ENCODE data around the gene EML6.

DNA sequence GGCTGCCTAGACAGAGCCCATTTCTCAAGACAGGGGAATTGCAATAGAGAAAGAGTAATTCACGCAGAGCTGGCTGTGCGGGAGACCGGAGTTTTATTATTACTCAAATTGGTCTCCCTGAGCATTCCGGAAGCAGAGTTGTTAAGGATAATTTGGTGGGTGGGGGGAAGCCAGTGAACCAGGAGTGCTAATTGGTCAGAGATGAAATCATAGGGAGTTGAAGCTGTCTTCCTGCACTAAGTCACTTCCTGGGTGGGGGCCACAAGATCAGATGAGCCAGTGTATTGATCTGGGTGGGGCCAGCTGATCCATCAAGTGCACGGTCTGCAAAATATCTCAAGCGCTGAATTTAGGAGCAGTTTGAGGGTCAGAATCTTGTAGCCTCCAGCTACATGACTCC, 242.0 kb downstream of the EML6 start:
- TF ChIP-seq, protein P1, sequence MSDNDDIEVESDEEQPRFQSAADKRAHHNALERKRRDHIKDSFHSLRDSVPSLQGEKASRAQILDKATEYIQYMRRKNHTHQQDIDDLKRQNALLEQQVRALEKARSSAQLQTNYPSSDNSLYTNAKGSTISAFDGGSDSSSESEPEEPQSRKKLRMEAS (IDR thresholded peaks at IDR 0.05) = no peak
- TF ChIP-seq, protein P2, sequence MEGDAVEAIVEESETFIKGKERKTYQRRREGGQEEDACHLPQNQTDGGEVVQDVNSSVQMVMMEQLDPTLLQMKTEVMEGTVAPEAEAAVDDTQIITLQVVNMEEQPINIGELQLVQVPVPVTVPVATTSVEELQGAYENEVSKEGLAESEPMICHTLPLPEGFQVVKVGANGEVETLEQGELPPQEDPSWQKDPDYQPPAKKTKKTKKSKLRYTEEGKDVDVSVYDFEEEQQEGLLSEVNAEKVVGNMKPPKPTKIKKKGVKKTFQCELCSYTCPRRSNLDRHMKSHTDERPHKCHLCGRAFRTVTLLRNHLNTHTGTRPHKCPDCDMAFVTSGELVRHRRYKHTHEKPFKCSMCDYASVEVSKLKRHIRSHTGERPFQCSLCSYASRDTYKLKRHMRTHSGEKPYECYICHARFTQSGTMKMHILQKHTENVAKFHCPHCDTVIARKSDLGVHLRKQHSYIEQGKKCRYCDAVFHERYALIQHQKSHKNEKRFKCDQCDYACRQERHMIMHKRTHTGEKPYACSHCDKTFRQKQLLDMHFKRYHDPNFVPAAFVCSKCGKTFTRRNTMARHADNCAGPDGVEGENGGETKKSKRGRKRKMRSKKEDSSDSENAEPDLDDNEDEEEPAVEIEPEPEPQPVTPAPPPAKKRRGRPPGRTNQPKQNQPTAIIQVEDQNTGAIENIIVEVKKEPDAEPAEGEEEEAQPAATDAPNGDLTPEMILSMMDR (IDR thresholded peaks at IDR 0.05; ENCODE audit: control extremely low read depth in 1 of 3, insufficient read depth in 1 of 3, low read depth in 1 of 3, low read length in 3 of 3) = no peak
- TF ChIP-seq RFX5 (IDR thresholded peaks at IDR 0.05; ENCODE audit: borderline replicate concordance, low read depth, low read length) (no peak), RAD21 (IDR thresholded peaks at IDR 0.05 in 1 of 2, conservative IDR thresholded peaks at IDR 0.05 in 1 of 2; ENCODE audit: low read depth in 2 of 2, low read length in 2 of 2) (no peak), TAF1 (IDR thresholded peaks at IDR 0.05; ENCODE audit: low read depth, low read length) (no peak), JUND (IDR thresholded peaks at IDR 0.05; ENCODE audit: low read length) (no peak), POLR2A (IDR thresholded peaks at IDR 0.05; ENCODE audit: control extremely low read depth in 1 of 2, low read depth in 2 of 2, low read length in 2 of 2) (no peak), SP2 (IDR thresholded peaks at IDR 0.05; ENCODE audit: low read length) (no peak), CEBPB (IDR thresholded peaks at IDR 0.05; ENCODE audit: low read depth, low read length) (no peak)
- TF ChIP-seq, protein P3, sequence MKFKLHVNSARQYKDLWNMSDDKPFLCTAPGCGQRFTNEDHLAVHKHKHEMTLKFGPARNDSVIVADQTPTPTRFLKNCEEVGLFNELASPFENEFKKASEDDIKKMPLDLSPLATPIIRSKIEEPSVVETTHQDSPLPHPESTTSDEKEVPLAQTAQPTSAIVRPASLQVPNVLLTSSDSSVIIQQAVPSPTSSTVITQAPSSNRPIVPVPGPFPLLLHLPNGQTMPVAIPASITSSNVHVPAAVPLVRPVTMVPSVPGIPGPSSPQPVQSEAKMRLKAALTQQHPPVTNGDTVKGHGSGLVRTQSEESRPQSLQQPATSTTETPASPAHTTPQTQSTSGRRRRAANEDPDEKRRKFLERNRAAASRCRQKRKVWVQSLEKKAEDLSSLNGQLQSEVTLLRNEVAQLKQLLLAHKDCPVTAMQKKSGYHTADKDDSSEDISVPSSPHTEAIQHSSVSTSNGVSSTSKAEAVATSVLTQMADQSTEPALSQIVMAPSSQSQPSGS (IDR thresholded peaks at IDR 0.05; ENCODE audit: low read length) = no peak
- TF ChIP-seq, protein P4, sequence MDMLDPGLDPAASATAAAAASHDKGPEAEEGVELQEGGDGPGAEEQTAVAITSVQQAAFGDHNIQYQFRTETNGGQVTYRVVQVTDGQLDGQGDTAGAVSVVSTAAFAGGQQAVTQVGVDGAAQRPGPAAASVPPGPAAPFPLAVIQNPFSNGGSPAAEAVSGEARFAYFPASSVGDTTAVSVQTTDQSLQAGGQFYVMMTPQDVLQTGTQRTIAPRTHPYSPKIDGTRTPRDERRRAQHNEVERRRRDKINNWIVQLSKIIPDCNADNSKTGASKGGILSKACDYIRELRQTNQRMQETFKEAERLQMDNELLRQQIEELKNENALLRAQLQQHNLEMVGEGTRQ (IDR thresholded peaks at IDR 0.05; ENCODE audit: low read length) = no peak
